ENCODE data around the gene NFIX.
A peak's percentile ranks its signal among the peaks of the same experiment; 100 is the strongest.

The NFIX gene

DNA sequence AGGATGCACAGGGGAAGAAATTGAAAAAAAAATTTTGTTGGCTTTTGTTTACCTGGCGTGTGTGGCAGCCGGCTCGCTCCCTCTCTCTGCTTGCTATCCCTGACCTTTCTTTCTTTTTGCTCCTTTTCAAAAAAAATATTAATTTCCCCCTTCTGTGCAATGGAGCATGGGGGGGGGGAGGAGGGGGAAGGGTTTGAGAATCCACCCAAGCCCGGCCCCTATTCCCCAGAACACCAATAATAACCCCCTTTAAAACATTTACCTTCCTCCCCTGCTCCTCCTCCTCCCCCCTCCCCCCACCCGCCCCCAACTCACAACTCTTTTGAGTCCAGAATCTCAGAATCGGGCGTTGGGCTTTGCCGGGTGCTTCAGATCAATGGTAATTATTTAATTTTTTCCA is 28.4 kb downstream of the NFIX start:
- peak in 2 of 3 experiments; percentile 30 to 55 for DNase-seq

DNA sequence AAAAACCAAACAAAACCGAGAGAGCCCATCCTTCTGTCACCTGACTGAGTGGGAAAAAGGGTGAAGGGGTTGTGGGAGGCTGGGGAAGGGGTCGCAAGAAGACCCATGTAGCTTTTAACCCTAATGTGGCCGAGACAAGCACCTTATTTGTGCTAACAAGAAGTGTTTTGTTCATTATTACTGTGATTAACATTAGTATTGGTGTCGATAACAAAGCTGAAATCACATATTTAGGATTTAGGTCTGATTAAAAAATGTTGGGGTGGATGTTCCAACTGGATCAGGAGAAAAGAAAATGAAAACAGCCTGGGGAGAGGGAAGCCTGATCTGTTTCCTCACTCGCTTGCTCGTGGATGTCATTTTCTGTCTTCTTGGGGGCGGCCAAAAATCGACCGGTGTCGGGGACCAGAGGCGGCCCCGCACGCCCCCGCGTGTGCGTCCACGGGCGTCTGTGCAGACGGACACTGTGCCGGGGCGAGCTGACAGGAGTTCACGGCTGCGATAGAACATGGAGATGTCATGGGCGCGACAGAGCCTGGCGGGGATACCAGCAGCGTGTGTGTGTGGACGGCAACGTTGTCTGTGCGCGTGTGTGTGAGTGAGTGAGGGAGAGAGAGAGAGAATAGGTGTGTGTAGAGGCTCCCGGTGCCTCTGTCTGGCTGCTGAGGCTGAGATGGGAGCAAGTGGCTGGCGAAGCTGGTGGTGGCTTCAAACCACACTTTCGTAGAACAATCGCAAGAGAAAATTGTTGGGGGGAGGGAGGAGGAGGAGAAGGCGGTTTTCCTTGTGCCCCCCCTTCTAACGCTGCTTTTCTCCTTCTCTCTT is 29.1 kb downstream of the NFIX start:
- peak; percentile 29 to 77 (median 74) for DNase-seq

DNA sequence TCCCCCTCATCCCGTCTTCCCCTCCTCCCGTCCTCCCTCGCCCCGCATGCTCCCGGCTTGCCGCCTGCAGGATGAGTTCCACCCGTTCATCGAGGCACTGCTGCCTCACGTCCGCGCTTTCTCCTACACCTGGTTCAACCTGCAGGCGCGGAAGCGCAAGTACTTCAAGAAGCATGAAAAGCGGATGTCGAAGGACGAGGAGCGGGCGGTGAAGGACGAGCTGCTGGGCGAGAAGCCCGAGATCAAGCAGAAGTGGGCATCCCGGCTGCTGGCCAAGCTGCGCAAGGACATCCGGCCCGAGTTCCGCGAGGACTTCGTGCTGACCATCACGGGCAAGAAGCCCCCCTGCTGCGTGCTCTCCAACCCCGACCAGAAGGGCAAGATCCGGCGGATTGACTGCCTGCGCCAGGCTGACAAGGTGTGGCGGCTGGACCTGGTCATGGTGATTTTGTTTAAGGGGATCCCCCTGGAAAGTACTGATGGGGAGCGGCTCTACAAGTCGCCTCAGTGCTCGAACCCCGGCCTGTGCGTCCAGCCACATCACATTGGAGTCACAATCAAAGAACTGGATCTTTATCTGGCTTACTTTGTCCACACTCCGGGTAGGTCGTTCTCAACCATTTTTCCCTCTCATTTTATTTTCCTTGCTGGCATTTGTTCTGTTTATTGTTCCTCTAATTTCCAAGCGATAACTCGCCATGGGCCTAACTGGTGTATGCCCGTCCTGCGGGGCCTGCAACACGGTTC is 29.8 kb downstream of the NFIX start:
- peak; percentile 30 to 77 (median 74) for DNase-seq

DNA sequence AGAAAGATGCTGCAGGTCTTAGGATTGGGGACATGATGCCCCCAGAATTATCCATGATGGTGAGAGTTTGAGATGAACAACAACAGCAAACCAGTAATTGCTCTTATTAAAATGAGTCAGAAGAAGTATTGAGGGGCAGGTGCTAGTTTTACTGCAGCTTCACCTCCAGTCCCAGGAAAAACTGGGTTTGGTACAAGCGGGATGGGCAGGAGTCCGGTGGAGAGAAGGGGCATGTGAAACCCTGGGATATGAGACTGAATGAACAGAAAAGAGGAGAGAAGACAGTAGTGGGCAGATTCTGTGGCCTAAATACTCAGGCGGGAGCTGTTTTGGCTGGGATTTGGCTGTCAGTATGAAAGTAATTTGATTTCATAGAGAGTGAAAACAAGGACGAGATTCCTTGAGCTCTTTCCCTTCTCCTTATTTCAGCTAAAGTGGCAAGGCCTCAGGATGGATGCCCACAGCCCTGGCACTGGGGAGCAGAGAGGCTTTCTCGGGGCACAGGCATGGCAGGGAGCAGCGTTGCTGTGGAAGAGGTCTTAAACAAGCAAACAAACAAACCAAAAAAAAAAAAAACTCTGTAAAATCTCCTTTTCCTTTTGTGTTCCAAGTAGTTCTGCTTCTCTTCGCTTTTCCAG is 30.7 kb downstream of the NFIX start:
- peak in 2 of 3 experiments; percentile 58 for DNase-seq

DNA sequence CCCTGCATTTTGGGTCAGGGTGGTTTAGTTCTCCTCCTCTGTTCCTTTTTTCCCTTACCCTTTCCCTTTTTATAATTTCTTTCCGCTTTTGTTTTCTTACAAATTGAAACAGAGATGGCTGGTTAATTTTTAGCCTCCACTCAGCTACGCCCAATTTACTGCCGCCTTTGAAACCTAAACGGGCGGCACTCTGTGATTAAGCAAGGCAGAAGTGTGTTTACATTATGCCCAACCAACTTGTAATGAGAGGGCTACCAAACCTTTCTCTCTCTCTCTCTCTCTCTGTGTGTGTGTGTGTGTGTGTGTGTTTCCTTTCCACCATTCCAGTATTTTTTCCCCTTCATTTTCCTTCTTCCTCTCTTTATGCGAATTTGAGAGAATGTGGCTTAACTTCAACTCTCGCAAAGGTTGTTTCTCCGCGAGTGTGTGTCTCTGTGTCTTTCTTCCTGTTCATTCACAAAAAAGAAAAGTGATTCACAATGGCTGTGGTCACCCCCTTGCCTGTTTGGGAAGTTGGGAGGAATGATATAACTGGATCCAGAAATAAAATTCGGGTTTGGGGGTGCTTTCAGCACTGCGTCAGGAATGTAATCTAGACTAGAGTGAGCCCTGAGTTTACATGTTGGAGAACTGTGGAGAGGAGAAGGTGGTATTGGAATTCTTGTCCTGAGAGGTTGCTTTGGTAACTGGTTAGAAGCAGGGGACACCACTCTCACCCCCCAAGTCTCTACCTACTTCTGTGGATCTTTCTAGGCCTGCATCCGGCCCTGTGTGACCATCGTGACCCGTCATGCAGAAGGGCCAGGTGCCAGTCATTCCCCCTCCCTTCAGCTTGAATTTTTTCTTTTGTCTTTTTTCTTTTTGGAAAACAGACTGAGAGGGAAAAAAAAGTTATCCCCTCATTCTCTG is 31.4 kb downstream of the NFIX start:
- peak; percentile 73 to 94 (median 77) for DNase-seq

DNA sequence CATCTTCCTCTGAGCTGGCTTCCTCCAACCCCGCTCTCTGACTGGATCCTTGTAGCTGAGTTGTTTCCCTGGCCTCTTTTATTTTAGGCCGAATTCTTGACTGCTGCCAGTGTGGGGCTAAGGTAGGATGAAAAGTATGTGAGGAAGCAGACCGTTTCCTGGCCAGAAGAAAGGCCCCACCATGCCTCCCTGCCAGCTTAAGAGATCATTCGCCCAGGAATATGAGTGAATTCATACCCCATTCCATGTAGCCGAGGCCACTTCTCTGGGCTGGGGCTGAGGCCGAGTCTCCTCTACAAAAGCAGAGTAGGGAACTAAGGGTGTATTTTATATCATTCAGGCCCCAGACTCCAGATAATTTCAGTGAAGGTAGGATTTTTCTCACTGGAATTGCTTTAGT is 32.3 kb downstream of the NFIX start:
- no peak for DNase-seq

DNA sequence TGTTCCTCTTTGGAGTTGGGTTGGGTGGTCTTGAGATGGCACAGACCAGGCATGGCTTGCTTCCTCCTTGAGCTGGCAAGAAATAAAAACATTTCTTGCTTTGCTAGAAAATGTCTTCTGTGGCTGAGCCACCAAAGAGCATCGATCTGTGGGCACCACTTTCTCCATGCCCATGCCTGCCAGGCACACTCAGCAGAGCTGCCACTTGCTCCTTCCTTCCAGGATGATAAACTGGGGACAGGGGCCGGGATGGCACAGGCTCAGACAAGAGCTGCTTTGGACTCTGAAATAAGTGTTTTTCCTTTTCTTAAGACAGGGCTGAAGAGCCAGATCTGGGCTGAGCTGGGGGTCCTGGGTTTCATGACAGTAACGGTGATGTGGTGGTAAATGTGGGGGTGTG is 32.8 kb downstream of the NFIX start:
- DNase-seq = no peak

DNA sequence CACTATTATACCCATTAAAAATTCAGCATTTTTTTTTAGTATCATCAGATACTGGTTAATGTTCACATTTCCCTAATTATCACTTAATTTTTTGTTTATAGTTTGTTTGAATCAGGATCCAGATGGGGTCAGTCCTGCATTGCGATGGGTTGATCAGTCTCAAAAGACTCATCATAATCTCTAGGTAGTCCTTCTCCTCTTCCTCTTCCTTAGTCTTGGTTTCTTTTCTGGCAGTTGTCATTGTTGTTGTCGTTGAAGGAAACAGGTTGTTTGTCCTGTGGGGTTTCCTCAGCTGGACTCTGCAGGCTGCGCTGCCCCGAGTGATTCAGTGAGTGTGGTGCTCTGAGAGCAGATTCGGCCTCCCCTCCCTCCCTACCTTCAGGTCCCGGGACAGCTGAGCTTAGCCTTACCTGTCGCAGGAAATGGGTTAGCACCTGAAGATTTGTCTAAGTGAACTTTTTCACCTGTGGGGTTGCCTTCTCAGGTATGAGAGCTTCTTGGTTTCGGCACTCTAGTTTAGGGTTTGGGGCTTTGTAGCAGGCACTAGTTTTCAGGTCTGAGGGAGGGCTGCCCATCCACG is 34.1 kb downstream of the NFIX start:
- no peak for DNase-seq

DNA sequence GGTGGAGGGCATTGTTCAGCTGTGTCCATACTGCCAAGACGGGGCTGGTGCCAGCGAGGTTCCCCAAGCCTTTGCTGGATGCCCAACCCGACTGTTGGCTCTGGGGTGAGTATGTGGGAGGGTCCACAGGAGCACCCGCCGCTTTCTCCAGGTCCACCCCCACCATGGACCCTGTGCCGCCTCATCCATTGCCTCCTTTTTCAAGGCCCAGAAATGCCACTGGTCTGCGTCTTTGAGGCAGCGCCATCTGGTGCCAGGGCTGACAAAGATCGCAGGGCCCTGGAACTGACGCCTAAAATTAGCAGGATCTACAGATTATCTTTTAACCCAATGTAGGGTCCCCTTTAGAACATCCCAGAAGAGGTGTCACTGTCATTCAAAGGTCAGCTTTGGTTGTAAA is 34.6 kb downstream of the NFIX start:
- no peak for DNase-seq

DNA sequence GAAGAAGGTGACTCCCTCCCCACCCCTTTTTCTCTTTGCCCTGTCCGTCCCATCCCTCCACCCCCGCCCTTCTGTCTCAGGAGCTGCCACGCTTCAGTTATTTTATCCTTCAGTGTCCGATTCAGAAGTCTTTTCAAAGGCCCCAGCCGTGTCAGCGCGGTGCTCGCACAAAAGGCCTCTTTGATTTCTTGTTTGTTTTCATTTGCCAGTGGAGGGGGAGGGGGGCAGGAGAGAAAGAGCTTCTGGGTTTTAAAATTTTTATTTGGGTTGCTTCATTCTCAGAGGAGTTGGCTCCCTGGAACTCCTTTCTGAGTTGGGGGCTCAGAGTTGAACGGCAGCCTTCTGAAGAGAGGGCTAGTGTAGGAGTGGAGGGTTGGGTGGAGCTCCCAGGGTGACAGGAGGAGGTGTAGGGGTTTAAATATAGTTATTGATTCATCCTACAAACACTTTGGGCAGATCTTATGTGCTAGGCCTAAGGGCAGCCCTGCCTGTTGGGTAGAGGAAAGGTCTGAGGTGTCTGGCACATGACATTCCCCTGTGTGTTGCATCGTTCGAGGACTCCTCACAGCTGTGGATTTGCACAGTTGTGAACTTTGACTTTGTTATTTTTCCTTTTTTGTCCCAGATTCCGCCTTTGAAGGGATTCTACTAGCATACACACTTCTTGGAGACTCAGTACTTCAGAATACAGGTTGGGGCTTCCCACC is 36.8 kb downstream of the NFIX start:
- DNase-seq = peak; percentile 52 to 70 (median 70)

DNA sequence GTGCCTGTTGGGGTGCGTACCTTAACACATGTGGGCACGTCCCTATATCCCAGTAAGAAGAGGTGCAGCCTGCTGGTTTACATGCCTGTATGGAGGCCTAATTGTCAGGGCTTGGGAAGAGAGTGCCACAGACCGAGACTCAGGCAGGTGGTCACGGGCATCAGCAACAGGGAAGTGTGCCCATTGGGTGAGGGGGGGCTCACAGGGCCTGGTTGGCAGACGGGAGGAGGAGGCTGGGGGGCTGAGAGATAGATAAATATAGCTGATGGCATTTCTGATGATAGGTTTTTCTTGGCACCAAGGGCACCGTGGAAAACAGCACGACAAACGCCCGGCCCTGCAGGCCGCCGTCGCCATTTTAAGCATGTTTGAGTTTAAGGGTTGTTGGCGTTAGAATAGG is 37.6 kb downstream of the NFIX start:
- no peak for DNase-seq

DNA sequence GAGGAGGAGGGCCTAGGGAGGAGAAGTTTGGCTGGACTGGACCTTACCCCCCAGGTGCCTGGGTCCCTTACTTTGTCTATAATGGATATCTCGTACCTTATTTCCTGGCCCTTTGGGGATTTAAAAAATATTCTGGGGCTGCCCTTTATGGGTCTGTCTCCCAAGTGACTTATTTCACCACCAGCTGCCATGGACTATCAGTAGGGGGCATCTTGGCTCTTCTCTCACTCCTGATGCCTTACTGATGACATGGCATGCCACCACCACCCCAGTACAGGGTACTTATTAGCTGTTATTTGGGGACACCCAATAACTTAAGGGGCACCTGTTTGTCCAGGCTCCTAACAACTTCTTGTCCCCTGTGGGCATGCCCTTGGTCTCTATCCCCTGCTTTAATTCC is 38.0 kb downstream of the NFIX start:
- no peak for DNase-seq

DNA sequence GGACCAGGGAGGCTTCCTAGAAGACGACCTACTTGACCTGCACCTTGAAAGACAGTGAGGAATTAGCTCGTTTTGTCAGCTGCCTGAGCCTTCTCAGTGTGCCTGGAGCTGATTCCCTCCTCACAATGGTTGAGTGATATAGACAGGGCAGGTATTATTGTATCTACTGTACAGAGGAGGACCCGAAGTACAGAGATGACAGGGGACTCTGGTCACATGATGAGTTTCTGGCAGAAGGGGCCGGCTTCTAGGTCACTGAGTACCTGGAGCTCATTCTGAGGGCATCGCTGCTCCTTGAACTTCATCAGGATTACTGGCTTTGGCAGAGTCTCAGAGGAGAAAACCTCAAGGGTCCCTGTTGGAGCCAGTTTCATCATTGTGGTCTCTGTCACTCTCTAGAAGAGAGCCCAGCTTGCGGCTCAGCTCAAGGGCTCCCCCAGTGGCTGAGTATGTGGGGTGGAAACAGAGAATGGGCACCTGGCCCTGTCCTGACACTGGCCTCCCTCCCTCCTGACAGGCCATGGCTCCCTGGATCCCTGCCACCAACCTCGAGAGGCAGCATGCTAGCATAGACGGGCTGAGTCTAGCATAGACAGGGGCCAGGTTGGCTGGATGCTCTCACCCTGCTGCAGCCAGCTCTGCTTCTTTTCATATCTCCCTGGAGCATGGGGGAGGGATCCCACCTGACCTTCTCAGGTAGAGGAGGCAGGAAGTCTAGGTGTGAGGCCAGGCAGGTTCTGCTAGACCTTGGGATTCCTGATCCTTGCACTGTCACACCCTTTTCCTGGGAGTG is 38.7 kb downstream of the NFIX start:
- peak; percentile 17 to 56 (median 29) for DNase-seq

DNA sequence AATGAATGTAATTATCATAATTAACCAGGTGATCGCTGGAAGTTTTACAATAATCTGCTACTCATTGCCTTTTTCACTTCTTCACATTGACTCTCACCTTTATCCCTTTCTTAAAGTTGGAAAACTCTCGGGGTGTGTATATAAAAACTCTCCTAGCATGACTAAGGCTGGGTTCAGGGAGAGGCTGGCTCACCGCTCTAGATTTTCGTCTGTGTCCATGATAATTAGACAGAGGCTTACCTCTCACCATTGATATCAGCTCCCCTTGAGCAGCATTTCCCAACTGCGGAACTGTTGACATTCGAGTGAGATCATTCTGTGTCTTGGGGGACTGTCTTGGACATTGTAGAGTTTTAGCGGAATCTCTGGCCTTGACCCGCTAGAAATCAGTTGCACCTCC is 39.4 kb downstream of the NFIX start:
- no peak for DNase-seq

DNA sequence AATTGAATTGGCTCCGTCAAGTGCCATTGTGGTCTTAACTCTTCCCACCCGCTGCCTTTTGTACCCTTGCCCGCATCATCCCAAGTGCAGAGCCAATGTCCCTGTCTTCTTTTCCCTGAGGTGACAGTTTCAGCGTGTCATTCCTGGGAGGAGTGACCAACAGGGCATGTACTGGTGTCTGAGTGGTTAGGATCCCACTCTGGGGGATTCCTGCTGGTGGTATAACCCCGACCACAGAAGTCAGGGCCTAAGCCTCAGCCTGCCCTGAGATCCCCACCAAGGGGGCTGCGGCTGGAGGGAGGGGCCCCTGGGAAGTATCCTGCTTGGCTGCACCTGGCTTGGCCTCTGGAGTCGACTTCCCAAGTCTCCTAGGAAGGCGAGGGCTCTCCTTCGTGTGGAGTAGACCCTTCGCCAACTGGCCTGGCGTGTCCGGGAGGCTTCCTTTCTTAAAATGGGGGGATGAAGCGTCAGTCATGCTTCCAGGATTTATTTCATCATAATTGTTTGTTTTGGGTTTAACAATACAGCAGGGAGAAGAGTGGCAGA is 40.6 kb downstream of the NFIX start:
- DNase-seq = peak in 1 of 3 experiments; percentile 39

DNA sequence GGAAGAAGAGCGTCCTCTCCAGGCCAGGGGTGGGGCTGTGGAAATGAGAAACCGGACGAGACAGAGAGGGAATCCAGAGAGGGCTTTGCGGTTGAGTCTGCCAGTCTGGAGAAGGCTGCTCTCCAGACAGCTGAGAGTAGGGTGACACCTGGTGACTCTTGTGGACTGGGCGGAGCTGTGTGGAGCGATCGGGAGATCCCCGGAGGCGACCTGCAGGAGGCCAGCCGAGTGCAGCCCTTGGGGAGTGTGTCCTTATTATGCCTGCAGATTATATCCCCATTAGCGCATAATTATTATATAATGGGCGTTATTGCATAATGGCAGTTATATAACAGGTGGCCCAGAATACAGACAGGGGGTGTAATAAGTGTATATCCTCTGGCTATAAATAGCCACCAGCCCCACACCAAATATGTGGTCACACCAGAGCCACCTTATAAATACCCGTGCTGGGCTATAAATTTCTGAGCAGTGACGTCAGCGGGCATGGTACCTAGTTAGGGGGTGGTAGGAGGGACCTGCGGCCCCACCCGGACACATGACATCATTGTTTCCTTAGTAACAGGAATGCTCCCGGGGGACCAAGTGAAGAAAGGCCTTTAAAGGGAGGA is 41.2 kb downstream of the NFIX start:
- DNase-seq = peak; percentile 83 to 99 (median 94)

DNA sequence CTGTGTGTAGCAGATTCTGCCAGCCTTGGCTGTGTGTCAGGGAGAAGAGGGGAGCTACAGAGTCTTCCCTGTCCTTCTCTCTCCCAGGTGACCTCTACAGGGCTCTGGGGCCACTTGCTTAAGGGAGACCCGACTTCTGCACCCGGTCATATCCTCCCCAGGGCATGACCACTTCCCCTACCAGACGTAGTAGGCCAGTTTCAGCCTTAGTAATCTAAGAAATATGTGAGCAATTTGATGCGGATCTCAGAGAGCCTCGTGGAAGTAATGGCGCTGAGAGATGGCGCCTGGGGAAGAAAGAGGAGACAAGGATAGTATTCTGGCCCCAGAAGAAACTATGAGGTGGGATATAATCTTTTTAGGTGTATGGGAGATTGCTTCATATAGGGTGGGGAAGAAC is 41.9 kb downstream of the NFIX start:
- DNase-seq = no peak

DNA sequence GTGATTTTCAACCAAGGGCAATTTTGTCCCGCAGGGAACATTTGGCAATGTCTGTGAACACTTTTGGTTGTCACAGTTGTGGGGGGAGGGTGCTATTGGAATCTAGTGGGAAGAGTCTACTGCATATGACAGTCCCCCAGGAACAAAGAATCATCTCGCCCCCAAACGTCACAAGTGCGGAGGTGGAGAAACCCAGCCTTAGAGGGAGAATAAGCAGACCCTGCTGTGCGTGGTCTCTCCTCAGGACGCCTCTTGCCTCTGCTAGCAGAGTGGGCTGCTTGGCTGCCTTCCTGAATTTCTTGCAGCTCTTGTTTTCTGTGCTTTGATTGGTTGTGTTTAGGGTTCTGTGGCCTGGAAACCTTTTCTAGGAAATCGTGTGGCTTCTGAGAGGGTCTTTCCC is 42.5 kb downstream of the NFIX start:
- DNase-seq = no peak

DNA sequence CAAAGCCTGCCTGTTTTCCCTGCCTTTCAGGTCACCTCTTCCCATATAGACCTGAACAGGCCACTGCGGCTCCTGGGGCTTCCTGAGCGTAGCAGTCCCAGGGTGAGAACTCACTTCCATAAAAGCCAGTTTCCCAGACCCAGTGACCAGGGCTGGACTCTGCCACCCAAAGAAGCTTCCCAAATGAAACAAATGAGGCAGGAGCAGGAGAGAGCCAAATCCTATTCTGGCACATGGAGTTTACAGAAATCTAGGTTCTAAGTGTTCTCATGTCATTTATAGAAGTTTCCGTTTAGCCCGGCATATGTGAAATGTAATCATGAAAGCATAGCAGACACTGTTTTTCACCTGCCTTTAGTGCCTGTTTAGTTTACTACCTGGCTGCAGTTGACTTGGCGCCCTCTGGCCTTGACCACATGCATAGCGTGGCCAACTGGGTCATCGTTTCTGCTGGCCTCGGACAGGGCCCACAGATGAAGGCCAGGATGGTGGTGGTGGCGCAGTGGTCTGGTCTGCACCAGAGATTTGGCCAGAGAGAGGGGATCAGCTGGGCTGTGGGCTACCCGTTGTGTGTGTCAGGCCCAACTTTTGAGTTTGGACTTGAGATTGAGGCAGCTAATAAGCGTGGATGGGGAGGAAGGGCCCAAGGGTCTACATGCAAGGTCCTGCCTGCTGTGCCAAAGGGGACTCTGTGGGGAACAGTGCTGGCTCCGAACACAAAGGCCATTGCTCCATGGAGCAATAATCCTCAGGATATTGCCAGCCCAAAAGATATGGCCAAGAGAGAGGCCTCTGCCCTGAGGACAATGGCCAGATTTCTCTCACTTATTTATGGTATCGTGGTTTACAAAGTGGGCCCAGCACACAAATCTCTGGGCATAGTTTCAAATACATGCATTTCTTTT is 43.3 kb downstream of the NFIX start:
- no peak for DNase-seq

Measured in NCI-H1417 (cell line).